GM12891 (cell line): ENCODE data around the gene CFAP52.

Source experiments
- POLR2A ChIP-seq: IDR thresholded peaks from 2 replicates; pipeline ENCODE4 v1.6.1; 2011; ENCODE audit warnings: low read depth, low read length, control low read depth
- POLR2AphosphoS5 ChIP-seq: IDR thresholded peaks from 2 replicates; pipeline ENCODE4 v1.6.1; 2011; ENCODE audit warnings: low read depth, low read length, control low read depth
- TAF1 ChIP-seq: IDR thresholded peaks from 2 replicates; pipeline ENCODE4 v1.6.1; 2011; ENCODE audit warnings: low read depth, low read length, control low read depth

GRCh38 chr17:9636501-9636900 is 60.1 kb downstream of the CFAP52 start:
- TF ChIP-seq TAF1 (no peak), POLR2A (no peak), POLR2AphosphoS5 (no peak)
